Mammary epithelial cell (primary cell): ENCODE measurements around the gene C2orf78.

Experiments
- EZH2 ChIP-seq: IDR thresholded peaks from 2 replicates; pipeline ENCODE4 v1.6.1; 2012; ENCODE audit warnings: low read length, inconsistent platforms, borderline replicate concordance
- TF ChIP-seq, protein P1 (sequence below), 2 donors: IDR thresholded peaks in 1 of 2; conservative IDR thresholded peaks in 1 of 2; 2 replicates each; pipeline ENCODE4 v1.5.1; 2011 to 2012; ENCODE audit warnings: inconsistent platforms in 2 of 2, low read length in 2 of 2, mild to moderate bottlenecking in 2 of 2, control low read depth in 1 of 2, low read depth in 1 of 2; ENCODE audit not compliant: insufficient read depth in 1 of 2; ENCODE audit errors: extremely low read depth in 1 of 2

DNA sequence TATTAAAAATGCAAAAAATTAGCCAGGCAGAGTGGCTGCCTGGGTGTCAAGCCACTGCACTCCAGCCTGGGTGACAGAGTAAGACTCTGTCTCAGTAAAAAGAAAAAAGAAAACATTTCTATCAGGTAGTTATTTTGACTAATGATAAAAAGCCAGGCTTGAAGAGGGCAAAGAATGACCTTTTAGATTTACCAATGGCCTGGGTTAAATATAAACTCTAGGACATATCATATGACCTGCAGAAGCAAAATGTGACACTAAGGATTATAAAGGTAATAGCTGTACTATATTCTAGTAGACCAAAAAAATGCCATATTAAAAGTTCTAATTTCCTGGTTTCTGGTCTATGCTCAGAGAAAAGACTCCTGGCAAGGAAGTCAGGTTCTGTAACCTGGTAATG is 28.7 kb downstream of the C2orf78 start:
- TF ChIP-seq, protein P1, sequence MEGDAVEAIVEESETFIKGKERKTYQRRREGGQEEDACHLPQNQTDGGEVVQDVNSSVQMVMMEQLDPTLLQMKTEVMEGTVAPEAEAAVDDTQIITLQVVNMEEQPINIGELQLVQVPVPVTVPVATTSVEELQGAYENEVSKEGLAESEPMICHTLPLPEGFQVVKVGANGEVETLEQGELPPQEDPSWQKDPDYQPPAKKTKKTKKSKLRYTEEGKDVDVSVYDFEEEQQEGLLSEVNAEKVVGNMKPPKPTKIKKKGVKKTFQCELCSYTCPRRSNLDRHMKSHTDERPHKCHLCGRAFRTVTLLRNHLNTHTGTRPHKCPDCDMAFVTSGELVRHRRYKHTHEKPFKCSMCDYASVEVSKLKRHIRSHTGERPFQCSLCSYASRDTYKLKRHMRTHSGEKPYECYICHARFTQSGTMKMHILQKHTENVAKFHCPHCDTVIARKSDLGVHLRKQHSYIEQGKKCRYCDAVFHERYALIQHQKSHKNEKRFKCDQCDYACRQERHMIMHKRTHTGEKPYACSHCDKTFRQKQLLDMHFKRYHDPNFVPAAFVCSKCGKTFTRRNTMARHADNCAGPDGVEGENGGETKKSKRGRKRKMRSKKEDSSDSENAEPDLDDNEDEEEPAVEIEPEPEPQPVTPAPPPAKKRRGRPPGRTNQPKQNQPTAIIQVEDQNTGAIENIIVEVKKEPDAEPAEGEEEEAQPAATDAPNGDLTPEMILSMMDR (conservative IDR thresholded peaks at IDR 0.05 in 1 of 2, IDR thresholded peaks at IDR 0.05 in 1 of 2; ENCODE audit: extremely low read depth in 1 of 2, insufficient read depth in 1 of 2, low read depth in 1 of 2, low read length in 2 of 2), result no peak
- TF ChIP-seq EZH2, result no peak
